ENCODE measurements around the gene PPP1CA. TPM values are rescaled to one million over a fixed set of nuclear protein-coding genes. Genes with fewer than 3 reads are reported as not detected.

Gene PPP1CA
- total RNA-seq, 1 experiment from 2014 or later, result 238 TPM

GRCh38 chr11:67405196-67405567 is 3.5 kb upstream of the PPP1CA start:
- RAD21 ChIA-PET (ENCODE audit: low non-redundant PET in 1 of 2, low total read pairs in 2 of 2, uncharacterized antibody in 2 of 2, unreplicated experiment in 2 of 2), result no interaction called here
- Histone ChIP-seq H3K9ac (ENCODE audit: low read length) (no peak overlapping the region), H3K9me2 (ENCODE audit: insufficient read depth) (no peaks in the 10 kb centered on the region), H3K27me3 (ENCODE audit: insufficient read depth, low read length) (no peaks in the 10 kb centered on the region), H3K4me2 (ENCODE audit: low read length) (no peak overlapping the region), H3K4me1 (ENCODE audit: control insufficient read depth in 1 of 2, insufficient read depth in 2 of 2, low read length in 2 of 2) (peaks cover 9 to 16% of the 10 kb centered on the region in 2 experiments), H3K79me2 (ENCODE audit: insufficient read depth, low read length) (peaks cover 13% of the 10 kb centered on the region), H3K4me3 (replicated peaks in 1 of 2; ENCODE audit: low read depth in 1 of 2, low read length in 2 of 2) (no peak overlapping the region), H3K27ac (ENCODE audit: low read depth, low read length) (no peak overlapping the region), H3K9me3 (ENCODE audit: control insufficient read depth in 1 of 2, insufficient read depth in 1 of 2, low read depth in 1 of 2, low read length in 2 of 2) (no peaks in the 10 kb centered on the region), H4K20me1 (ENCODE audit: insufficient read depth) (no peaks in the 10 kb centered on the region), H3K36me3 (ENCODE audit: control insufficient read depth in 1 of 2, insufficient read depth in 2 of 2, low read length in 2 of 2) (no peaks in the 10 kb centered on the region), H2AFZ (ENCODE audit: low read depth, low read length, poor library complexity, severe bottlenecking) (no peak overlapping the region)
- intact Hi-C loops (cut with micrococcal nuclease), result no loop called here
- no peak for TF ChIP-seq ZFX (IDR thresholded peaks at IDR 0.05)
- TF ChIP-seq REST (IDR thresholded peaks at IDR 0.05; ENCODE audit: low read depth), result no peak
- no peak for TF ChIP-seq SIN3A (IDR thresholded peaks at IDR 0.05; ENCODE audit: low read depth)
- TF ChIP-seq POLR2AphosphoS5 (IDR thresholded peaks at IDR 0.05; ENCODE audit: low read depth, low read length), result no peak
- no peak for TF ChIP-seq SP1 (IDR thresholded peaks at IDR 0.05; ENCODE audit: low read depth)
- no peak for TF ChIP-seq ELF1 (IDR thresholded peaks at IDR 0.05; ENCODE audit: borderline replicate concordance, low read depth)
- TF ChIP-seq FOSL1 (IDR thresholded peaks at IDR 0.05; ENCODE audit: low read depth), result no peak
- TF ChIP-seq TCF7L2 (IDR thresholded peaks at IDR 0.05; ENCODE audit: borderline replicate concordance, extremely low read depth, insufficient read depth, insufficient read length), result no peak
- no peak for TF ChIP-seq SRF (IDR thresholded peaks at IDR 0.05; ENCODE audit: low read depth)
- no peak for TF ChIP-seq YY1 (IDR thresholded peaks at IDR 0.05; ENCODE audit: extremely low read depth, insufficient replicate concordance, low read depth, low read length)
- no peak for TF ChIP-seq ZNF274 (IDR thresholded peaks at IDR 0.05; ENCODE audit: low read depth, low read length)
- no peak for TF ChIP-seq JUND (IDR thresholded peaks at IDR 0.05)
- TF ChIP-seq CEBPB (IDR thresholded peaks at IDR 0.05; ENCODE audit: low read depth), result no peak
- no peak for TF ChIP-seq MAX (IDR thresholded peaks at IDR 0.05)
- no peak for TF ChIP-seq EZH2phosphoT487 (IDR thresholded peaks at IDR 0.05; ENCODE audit: borderline replicate concordance)
- no peak for TF ChIP-seq EGR1 (IDR thresholded peaks at IDR 0.05; ENCODE audit: low read depth)
- no peak for TF ChIP-seq CTCF (IDR thresholded peaks at IDR 0.05 in 2 of 3, conservative IDR thresholded peaks at IDR 0.05 in 1 of 3; ENCODE audit: borderline replicate concordance in 1 of 3, insufficient read depth in 1 of 3, low read depth in 2 of 3, low read length in 2 of 3)
- TF ChIP-seq POLR2A (IDR thresholded peaks at IDR 0.05; ENCODE audit: borderline replicate concordance, extremely low read depth, insufficient read depth, insufficient read length), result no peak
- TF ChIP-seq RAD21 (IDR thresholded peaks at IDR 0.05; ENCODE audit: low read depth), result no peak
- no TSS peak for BruUV-seq (replicated peaks)
- DNase-seq (ENCODE audit: low read depth, low spot score), result no peak
- POLR2A ChIA-PET, result no interaction called here
- no peak for ATAC-seq
- CTCF ChIA-PET, result interaction anchor here (0.5 kb wide), 1 partner anchor 383 kb away, joined by 3 read pairs; no protein-coding TSS in a partner anchor
